Measurements from ENCODE around the gene GPR156.

DNA sequence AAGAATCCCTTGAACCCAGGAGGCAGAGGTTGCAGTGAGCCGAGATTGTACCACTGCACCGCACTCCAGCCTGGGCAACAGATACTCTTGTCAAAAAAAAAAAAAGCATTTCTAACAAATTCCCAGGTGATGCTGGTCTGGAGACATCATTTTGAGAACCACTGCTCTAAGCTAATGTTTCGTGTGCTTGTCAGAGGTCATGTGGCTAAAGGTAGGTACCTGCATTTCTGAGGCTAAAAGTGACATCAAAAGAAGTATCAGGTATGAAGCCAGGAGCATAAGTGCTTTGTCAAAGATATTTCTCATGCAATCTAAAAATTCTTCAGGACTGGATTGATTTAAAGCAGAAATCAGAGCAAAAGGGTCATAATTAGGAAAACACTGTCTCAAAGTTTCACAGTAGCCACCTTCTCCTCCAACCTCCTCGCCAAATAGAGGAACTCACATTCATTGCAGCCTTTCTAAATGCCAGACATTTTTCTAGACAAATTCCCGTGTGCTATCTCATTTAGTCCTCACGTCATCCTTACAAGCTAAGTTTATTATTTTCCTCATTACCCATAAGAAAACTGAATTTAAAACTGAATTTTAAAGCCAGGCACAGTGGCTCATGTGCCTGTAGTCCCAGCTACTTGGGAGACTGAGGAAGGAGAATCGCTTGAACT lies 165.0 kb downstream of the GPR156 start:
- TF ChIP-seq RFX5 (IDR thresholded peaks at IDR 0.05; ENCODE audit: low read depth, low read length) (no peak), SMC3 (IDR thresholded peaks at IDR 0.05; ENCODE audit: low read depth, low read length) (no peak), USF2 (IDR thresholded peaks at IDR 0.05; ENCODE audit: low read depth, low read length) (no peak), RAD21 (IDR thresholded peaks at IDR 0.05; ENCODE audit: low read length) (no peak), CTCF (conservative IDR thresholded peaks at IDR 0.05; ENCODE audit: low read depth, low read length) (no peak), POLR2A (IDR thresholded peaks at IDR 0.05; ENCODE audit: low read depth, low read length) (no peak)
